ENCODE results near the gene FAAH.

DNA sequence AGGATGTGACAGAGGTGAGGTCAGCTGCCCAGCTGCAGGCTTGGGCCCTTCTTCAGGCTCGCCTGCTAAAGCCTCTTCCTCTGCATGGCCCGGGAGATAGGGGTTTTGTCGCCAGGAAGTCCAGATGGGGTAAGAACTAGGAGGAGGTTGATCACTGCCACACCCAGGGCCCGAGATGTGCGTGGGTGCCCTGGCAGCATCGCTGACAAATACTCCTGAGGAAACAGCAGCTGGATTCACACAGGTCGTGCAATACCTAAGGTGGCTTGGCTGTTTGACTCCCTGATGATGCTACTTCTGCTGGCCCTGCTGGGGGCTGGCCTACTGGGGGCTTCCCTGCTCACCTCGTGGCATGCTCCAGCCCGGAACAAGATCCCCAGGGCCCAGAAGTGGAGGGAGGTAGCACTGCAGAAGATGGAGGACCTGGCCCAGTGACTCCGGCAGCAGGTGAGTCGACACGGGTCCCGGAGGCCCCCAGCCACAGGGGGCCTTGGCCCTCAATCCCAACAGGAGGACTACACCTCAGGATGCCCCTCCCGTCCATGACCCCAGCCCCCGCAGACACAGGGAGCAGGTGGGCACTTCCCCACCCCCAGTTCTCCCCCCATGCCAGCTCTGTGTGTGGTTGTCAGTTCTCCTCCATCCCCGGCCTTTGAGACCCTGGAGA is 29.6 kb downstream of the FAAH start:
- TF ChIP-seq, protein P1, sequence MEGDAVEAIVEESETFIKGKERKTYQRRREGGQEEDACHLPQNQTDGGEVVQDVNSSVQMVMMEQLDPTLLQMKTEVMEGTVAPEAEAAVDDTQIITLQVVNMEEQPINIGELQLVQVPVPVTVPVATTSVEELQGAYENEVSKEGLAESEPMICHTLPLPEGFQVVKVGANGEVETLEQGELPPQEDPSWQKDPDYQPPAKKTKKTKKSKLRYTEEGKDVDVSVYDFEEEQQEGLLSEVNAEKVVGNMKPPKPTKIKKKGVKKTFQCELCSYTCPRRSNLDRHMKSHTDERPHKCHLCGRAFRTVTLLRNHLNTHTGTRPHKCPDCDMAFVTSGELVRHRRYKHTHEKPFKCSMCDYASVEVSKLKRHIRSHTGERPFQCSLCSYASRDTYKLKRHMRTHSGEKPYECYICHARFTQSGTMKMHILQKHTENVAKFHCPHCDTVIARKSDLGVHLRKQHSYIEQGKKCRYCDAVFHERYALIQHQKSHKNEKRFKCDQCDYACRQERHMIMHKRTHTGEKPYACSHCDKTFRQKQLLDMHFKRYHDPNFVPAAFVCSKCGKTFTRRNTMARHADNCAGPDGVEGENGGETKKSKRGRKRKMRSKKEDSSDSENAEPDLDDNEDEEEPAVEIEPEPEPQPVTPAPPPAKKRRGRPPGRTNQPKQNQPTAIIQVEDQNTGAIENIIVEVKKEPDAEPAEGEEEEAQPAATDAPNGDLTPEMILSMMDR (IDR thresholded peaks at IDR 0.05) = no peak
- no peak for TF ChIP-seq POLR2A (IDR thresholded peaks at IDR 0.05)

Measured in Peyer's patch (tissue), 4 donors.